Measurements from ENCODE around the gene MRGPRX4.

Gene MRGPRX4

DNA sequence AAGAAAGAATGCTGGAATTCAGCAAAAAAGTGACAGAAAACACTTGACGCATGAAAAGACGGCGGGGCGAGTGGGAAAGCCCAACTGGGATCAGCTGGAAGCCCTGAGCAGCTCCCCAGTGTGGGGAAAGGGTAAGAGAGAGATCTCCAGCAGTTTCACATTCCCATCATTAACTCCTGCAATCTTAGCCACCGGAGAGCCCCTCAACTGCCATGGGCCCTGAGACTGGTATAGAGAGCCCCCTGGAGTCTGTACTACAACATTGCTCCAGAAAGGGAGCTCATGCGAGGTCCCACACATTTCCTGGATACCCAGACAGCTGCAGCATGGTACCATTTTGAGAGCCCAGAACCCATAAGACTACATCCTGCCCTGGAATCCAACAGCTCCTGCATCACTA is 31.1 kb downstream of the MRGPRX4 start:
- TF ChIP-seq CTCF (IDR thresholded peaks at IDR 0.05; ENCODE audit: insufficient read depth, low read length, poor library complexity, severe bottlenecking), result peak; percentile 67
- no peak for DNase-seq (ENCODE audit: extremely low read depth, insufficient read length)
- Histone ChIP-seq H3K27me3 (replicated peaks; ENCODE audit: control insufficient read depth, insufficient read depth, low read length) (no peaks in the 10 kb centered on the region), H3K4me3 (replicated peaks; ENCODE audit: low read depth, low read length) (no peak overlapping the region), H3K36me3 (ENCODE audit: control insufficient read depth, insufficient read depth, low read length) (no peaks in the 10 kb centered on the region)

GRCh38 chr11:18204220-18204619 is 31.6 kb downstream of the MRGPRX4 start:
- no peak for DNase-seq (ENCODE audit: extremely low read depth, insufficient read length)
- Histone ChIP-seq H3K4me3 (replicated peaks; ENCODE audit: low read depth, low read length) (no peak overlapping the region), H3K27me3 (replicated peaks; ENCODE audit: control insufficient read depth, insufficient read depth, low read length) (no peaks in the 10 kb centered on the region), H3K36me3 (ENCODE audit: control insufficient read depth, insufficient read depth, low read length) (no peaks in the 10 kb centered on the region)
- TF ChIP-seq CTCF (IDR thresholded peaks at IDR 0.05; ENCODE audit: insufficient read depth, low read length, poor library complexity, severe bottlenecking), result no peak

DNA sequence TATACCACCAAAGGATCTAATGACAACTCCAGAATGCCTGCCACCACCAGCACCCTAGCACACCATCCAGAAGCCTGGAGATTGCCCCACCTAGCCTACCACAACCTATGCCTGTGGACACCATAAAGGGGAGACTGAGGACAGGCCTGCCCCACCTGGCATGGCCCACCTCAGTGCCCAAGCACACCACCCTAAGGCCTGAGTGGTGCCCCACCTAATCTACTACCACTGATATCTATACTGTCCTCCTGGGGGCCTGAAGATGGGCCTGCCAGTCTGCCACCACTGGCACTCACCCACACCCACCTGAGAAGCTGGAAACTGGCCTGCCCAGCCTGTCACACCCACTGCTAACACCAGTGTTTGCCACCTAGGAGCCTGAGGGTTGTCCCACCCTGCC is 32.1 kb downstream of the MRGPRX4 start:
- TF ChIP-seq CTCF (IDR thresholded peaks at IDR 0.05; ENCODE audit: insufficient read depth, low read length, poor library complexity, severe bottlenecking), result no peak
- no peak overlapping the region for H3K4me3 ChIP-seq (replicated peaks; ENCODE audit: low read depth, low read length)
- no peak for DNase-seq (ENCODE audit: extremely low read depth, insufficient read length)
- H3K36me3 ChIP-seq (ENCODE audit: control insufficient read depth, insufficient read depth, low read length), result no peaks in the 10 kb centered on the region
- no peaks in the 10 kb centered on the region for H3K27me3 ChIP-seq (replicated peaks; ENCODE audit: control insufficient read depth, insufficient read depth, low read length)

- Histone ChIP-seq H3K4me3 (replicated peaks; ENCODE audit: low read depth, low read length) (no peak overlapping the region), H3K27me3 (replicated peaks; ENCODE audit: control insufficient read depth, insufficient read depth, low read length) (no peaks in the 10 kb centered on the region), H3K36me3 (ENCODE audit: control insufficient read depth, insufficient read depth, low read length) (no peaks in the 10 kb centered on the region)
- no peak for TF ChIP-seq CTCF (IDR thresholded peaks at IDR 0.05; ENCODE audit: insufficient read depth, low read length, poor library complexity, severe bottlenecking)
- DNase-seq (ENCODE audit: extremely low read depth, insufficient read length), result no peak
Observed at GRCh38 chr11:18209058-18209457, 36.4 kb downstream of the MRGPRX4 start.

GRCh38 chr11:18221274-18221876 is 48.7 kb downstream of the MRGPRX4 start:
- H3K36me3 ChIP-seq (ENCODE audit: control insufficient read depth, insufficient read depth, low read length), result no peaks in the 10 kb centered on the region
- no peak overlapping the region for H3K4me3 ChIP-seq (replicated peaks; ENCODE audit: low read depth, low read length)
- DNase-seq (ENCODE audit: extremely low read depth, insufficient read length), result no peak
- H3K27me3 ChIP-seq (replicated peaks; ENCODE audit: control insufficient read depth, insufficient read depth, low read length), result no peaks in the 10 kb centered on the region
- no peak for TF ChIP-seq CTCF (IDR thresholded peaks at IDR 0.05; ENCODE audit: insufficient read depth, low read length, poor library complexity, severe bottlenecking)

All from GM06990 (cell line).